ENCODE results near the gene TRAPPC1.

DNA sequence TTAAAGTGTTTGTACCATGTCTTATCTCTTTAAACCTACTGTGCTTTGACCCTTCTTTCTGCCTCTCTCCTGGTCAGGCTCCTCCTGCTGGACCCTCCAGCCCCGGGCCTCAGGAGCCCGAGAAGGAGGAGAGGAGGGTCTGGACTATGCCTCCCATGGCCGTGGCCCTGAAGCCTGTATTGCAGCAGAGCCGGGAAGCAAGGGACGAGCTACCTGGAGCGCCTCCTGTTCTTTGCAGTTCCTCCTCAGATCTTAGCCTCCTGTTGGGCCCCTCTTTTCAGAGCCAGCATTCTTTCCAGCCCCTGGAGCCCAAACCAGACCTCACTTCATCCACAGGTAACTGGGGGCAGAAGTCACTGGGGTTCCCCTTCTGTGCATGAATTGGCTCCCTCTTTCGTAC lies 13.9 kb upstream of the TRAPPC1 start:
- no peak for TF ChIP-seq EZH2 (IDR thresholded peaks at IDR 0.05; ENCODE audit: low read depth, low read length, severe bottlenecking)
- TF ChIP-seq, protein P1, sequence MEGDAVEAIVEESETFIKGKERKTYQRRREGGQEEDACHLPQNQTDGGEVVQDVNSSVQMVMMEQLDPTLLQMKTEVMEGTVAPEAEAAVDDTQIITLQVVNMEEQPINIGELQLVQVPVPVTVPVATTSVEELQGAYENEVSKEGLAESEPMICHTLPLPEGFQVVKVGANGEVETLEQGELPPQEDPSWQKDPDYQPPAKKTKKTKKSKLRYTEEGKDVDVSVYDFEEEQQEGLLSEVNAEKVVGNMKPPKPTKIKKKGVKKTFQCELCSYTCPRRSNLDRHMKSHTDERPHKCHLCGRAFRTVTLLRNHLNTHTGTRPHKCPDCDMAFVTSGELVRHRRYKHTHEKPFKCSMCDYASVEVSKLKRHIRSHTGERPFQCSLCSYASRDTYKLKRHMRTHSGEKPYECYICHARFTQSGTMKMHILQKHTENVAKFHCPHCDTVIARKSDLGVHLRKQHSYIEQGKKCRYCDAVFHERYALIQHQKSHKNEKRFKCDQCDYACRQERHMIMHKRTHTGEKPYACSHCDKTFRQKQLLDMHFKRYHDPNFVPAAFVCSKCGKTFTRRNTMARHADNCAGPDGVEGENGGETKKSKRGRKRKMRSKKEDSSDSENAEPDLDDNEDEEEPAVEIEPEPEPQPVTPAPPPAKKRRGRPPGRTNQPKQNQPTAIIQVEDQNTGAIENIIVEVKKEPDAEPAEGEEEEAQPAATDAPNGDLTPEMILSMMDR (IDR thresholded peaks at IDR 0.05; ENCODE audit: control extremely low read depth in 1 of 3, insufficient read depth in 1 of 3, low read depth in 1 of 3, low read length in 3 of 3) = no peak
- TF ChIP-seq, protein P2, sequence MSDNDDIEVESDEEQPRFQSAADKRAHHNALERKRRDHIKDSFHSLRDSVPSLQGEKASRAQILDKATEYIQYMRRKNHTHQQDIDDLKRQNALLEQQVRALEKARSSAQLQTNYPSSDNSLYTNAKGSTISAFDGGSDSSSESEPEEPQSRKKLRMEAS (IDR thresholded peaks at IDR 0.05) = no peak
- no peak for TF ChIP-seq GABPA (IDR thresholded peaks at IDR 0.05; ENCODE audit: borderline replicate concordance, insufficient read depth, low read length)
- no peak for TF ChIP-seq POLR2A (IDR thresholded peaks at IDR 0.05; ENCODE audit: control extremely low read depth in 1 of 2, low read depth in 2 of 2, low read length in 2 of 2)
- no peak for TF ChIP-seq NRF1 (IDR thresholded peaks at IDR 0.05; ENCODE audit: low read depth, low read length)
- no peak for TF ChIP-seq NANOG (IDR thresholded peaks at IDR 0.05; ENCODE audit: insufficient read depth, low read depth, low read length, poor library complexity, severe bottlenecking)
- TF ChIP-seq RFX5 (IDR thresholded peaks at IDR 0.05; ENCODE audit: borderline replicate concordance, low read depth, low read length) = no peak
- TF ChIP-seq HDAC2 (IDR thresholded peaks at IDR 0.05; ENCODE audit: borderline replicate concordance in 1 of 2, low read depth in 2 of 2, low read length in 2 of 2) = no peak
- no peak for TF ChIP-seq BRCA1 (IDR thresholded peaks at IDR 0.05; ENCODE audit: low read depth, low read length)
- no peak for TF ChIP-seq TBP (IDR thresholded peaks at IDR 0.05; ENCODE audit: low read depth, low read length)
- no peak for TF ChIP-seq POLR2AphosphoS5 (IDR thresholded peaks at IDR 0.05; ENCODE audit: low read depth, low read length)
- TF ChIP-seq RBBP5 (IDR thresholded peaks at IDR 0.05; ENCODE audit: borderline replicate concordance, low read depth, low read length) = no peak
- TF ChIP-seq TAF1 (IDR thresholded peaks at IDR 0.05; ENCODE audit: low read depth, low read length) = no peak
